SU-DHL-6 (cell line): ENCODE measurements around the gene ACTMAP.

Experiments used
- CTCF ChIP-seq: fragments of 200-600 bp; sonication (generic); IDR thresholded peaks from one replicate; pipeline ENCODE4 v1.5.1; 2017; ENCODE audit warnings: antibody characterized with exemption, mild to moderate bottlenecking, low read length, moderate library complexity; ENCODE audit not compliant: insufficient read depth, poor library complexity, severe bottlenecking
- EZH2phosphoT487 ChIP-seq: fragments of 200-600 bp; sonication (generic), shearing (Covaris generic); conservative IDR thresholded peaks from 2 replicates; pipeline ENCODE4 v1.6.1; 2018; ENCODE audit warnings: mild to moderate bottlenecking, antibody characterized with exemption, low read length, moderate library complexity, mixed read lengths

GRCh38 chr19:40750058-40750873 lies at the start of gene ACTMAP:
- TF ChIP-seq CTCF (no peak), EZH2phosphoT487 (no peak)
